ENCODE results near the gene FILIP1L.

DNA sequence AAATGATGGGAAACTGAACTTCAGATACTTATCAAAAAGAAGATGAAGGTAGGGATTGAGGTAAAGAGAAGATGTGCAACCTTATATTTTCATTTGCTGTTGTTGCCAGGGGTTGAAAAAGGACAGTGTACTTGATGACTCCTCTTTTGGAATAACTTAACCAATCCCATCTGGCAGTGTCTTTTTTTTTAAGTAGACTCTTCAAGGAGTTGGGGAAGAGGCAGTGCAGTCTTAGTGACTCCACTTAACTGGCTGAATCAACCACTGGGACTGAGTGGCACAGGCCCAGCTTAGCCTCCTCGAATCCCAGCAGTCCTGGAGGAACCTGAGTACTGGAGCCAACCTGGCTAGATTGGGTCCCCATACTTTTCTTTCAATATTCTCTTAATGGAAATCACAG, 27.3 kb upstream of the FILIP1L start:
- TF ChIP-seq, protein P1, sequence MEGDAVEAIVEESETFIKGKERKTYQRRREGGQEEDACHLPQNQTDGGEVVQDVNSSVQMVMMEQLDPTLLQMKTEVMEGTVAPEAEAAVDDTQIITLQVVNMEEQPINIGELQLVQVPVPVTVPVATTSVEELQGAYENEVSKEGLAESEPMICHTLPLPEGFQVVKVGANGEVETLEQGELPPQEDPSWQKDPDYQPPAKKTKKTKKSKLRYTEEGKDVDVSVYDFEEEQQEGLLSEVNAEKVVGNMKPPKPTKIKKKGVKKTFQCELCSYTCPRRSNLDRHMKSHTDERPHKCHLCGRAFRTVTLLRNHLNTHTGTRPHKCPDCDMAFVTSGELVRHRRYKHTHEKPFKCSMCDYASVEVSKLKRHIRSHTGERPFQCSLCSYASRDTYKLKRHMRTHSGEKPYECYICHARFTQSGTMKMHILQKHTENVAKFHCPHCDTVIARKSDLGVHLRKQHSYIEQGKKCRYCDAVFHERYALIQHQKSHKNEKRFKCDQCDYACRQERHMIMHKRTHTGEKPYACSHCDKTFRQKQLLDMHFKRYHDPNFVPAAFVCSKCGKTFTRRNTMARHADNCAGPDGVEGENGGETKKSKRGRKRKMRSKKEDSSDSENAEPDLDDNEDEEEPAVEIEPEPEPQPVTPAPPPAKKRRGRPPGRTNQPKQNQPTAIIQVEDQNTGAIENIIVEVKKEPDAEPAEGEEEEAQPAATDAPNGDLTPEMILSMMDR (optimal IDR thresholded peaks at IDR 0.05 in 1 of 3, IDR thresholded peaks at IDR 0.05 in 1 of 3, conservative IDR thresholded peaks at IDR 0.05 in 1 of 3; ENCODE audit: extremely low read depth in 1 of 3, insufficient read depth in 2 of 3, low read length in 3 of 3): no peak
- no peak for TF ChIP-seq EZH2 (IDR thresholded peaks at IDR 0.05; ENCODE audit: low read length)

Measured in keratinocyte (primary cell).